ENCODE data around the gene FHOD3. TPM values are rescaled to one million over a fixed set of nuclear protein-coding genes. Genes with fewer than 3 reads are reported as not detected.

FHOD3 gene
- total RNA-seq, 2 donors from 2014 or later, result 2.8 to 3.1 TPM

DNA sequence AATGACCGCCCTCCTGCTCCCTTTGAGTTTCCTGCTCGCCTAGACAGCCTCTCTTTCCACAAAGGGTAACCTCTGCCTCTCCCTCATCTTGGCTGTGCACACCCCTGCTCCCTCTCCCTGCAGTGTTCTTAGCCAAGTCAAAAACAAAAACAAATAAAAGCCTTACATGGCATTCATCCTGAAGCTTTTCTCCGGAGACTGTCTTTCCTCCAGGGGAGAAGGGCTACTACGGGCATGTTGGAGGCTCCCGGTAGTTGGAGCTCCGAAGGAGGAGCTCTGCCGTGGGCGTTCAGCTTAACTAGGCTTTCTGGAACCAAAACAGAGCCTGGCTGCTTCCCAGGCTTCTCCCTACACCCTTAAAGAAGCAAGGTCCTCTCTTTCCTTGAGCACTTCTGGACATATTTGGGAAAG, 427.1 kb downstream of the FHOD3 start:
- H3K27ac Mint-ChIP-seq, result no peak overlapping the region
- TF ChIP-seq, protein P1, sequence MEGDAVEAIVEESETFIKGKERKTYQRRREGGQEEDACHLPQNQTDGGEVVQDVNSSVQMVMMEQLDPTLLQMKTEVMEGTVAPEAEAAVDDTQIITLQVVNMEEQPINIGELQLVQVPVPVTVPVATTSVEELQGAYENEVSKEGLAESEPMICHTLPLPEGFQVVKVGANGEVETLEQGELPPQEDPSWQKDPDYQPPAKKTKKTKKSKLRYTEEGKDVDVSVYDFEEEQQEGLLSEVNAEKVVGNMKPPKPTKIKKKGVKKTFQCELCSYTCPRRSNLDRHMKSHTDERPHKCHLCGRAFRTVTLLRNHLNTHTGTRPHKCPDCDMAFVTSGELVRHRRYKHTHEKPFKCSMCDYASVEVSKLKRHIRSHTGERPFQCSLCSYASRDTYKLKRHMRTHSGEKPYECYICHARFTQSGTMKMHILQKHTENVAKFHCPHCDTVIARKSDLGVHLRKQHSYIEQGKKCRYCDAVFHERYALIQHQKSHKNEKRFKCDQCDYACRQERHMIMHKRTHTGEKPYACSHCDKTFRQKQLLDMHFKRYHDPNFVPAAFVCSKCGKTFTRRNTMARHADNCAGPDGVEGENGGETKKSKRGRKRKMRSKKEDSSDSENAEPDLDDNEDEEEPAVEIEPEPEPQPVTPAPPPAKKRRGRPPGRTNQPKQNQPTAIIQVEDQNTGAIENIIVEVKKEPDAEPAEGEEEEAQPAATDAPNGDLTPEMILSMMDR (conservative IDR thresholded peaks at IDR 0.05), result no peak

DNA sequence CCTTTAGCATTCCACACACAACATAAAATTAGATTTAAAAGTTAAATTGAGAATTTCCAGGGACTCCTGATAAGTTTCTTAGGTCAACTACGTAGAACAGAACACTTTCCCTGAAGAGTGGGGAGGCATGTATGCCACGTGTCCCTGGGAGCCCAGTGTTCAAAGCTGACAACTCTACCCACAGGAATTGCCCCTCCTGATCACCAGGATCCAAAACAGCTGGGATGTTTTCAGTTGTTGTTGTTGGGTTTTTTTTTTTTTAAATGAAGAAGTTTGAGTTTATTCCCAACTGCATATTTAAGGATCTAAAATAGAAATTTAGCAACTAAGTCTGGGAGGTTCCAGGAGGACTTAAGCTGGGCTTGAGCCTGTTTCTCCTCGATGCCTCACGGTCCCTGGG, 430.8 kb downstream of the FHOD3 start:
- no peak overlapping the region for H3K27ac Mint-ChIP-seq
- DNase-seq, result no peak
- H3K4me3 ChIP-seq (ENCODE audit: low read length), result no peak overlapping the region
- peaks cover 6% of the 10 kb centered on the region for H3K27me3 Mint-ChIP-seq (ENCODE audit: insufficient read depth)
- H3K4me1 Mint-ChIP-seq, result no peaks in the 10 kb centered on the region
- H3K9me3 ChIP-seq (ENCODE audit: control insufficient read depth, low read length), result peaks cover 21% of the 10 kb centered on the region
- H3K4me3 Mint-ChIP-seq, result no peak overlapping the region
- no peaks in the 10 kb centered on the region for H3K4me1 ChIP-seq (ENCODE audit: control insufficient read depth, insufficient read depth, low read length)
- no peaks in the 10 kb centered on the region for H3K27me3 ChIP-seq (ENCODE audit: control insufficient read depth, insufficient read depth, low read length, poor library complexity, severe bottlenecking)
- TF ChIP-seq, protein P1 (conservative IDR thresholded peaks at IDR 0.05), result no peak
- no peaks in the 10 kb centered on the region for H3K36me3 ChIP-seq (ENCODE audit: control insufficient read depth, insufficient read depth, low read length)
- H3K9ac ChIP-seq (ENCODE audit: extremely low read depth, low read length, poor library complexity, severe bottlenecking), result no peak overlapping the region
- peaks cover 20% of the 10 kb centered on the region for H3K9me3 Mint-ChIP-seq
- peaks cover 4% of the 10 kb centered on the region for H3K36me3 Mint-ChIP-seq (ENCODE audit: low read depth)
- no peak overlapping the region for H3K27ac ChIP-seq (ENCODE audit: low read depth, low read length)
- 81 to 90% methylated on average over 3 to 4 of the region's 4 CpGs for WGBS, 2 experiments (ENCODE audit: insufficient coverage in 1 of 2, insufficient read length in 1 of 2)

More for the DNA sequence above, 427.1 kb downstream of the FHOD3 start:
- Mint-ChIP-seq H3K4me1 (no peaks in the 10 kb centered on the region), H3K9me3 (no peaks in the 10 kb centered on the region), H3K36me3 (ENCODE audit: low read depth) (no peaks in the 10 kb centered on the region), H3K4me3 (no peak overlapping the region), H3K27me3 (ENCODE audit: insufficient read depth) (peaks cover 4% of the 10 kb centered on the region)
- H3K27ac ChIP-seq (ENCODE audit: low read depth, low read length), result no peak overlapping the region
- H3K4me3 ChIP-seq (ENCODE audit: low read length), result no peak overlapping the region
- no peaks in the 10 kb centered on the region for H3K27me3 ChIP-seq (ENCODE audit: control insufficient read depth, insufficient read depth, low read length, poor library complexity, severe bottlenecking)
- no peaks in the 10 kb centered on the region for H3K4me1 ChIP-seq (ENCODE audit: control insufficient read depth, insufficient read depth, low read length)
- H3K9me3 ChIP-seq (ENCODE audit: control insufficient read depth, low read length), result no peaks in the 10 kb centered on the region
- WGBS, 2 experiments (ENCODE audit: insufficient coverage in 1 of 2, insufficient read length in 1 of 2), result 92 to 93% methylated on average over 8 of the region's 8 CpGs
- H3K36me3 ChIP-seq (ENCODE audit: control insufficient read depth, insufficient read depth, low read length), result no peaks in the 10 kb centered on the region
- no peak for DNase-seq
- H3K9ac ChIP-seq (ENCODE audit: extremely low read depth, low read length, poor library complexity, severe bottlenecking), result no peak overlapping the region

DNA sequence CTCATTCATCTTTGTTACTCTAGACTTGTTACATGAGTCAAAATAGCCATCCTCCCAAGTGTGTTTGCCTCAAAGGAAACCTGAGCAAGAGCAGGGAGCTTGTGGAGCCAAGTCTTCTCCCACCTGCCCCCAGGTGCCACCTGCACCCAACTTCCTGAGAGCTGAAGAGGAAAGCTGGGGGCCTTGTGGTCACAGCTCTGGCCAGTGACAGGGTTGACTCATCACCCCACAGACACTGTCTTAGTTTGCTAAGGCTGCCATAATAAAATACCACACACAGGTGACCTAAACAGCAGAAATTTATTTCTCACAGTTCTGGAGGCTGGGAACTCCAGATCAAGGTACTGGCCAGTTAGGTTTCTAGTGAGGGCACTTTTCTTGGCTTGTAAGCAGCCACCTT, 431.7 kb downstream of the FHOD3 start:
- Histone ChIP-seq H3K9ac (ENCODE audit: extremely low read depth, low read length, poor library complexity, severe bottlenecking) (no peak overlapping the region), H3K36me3 (ENCODE audit: control insufficient read depth, insufficient read depth, low read length) (no peaks in the 10 kb centered on the region), H3K4me1 (ENCODE audit: control insufficient read depth, insufficient read depth, low read length) (no peaks in the 10 kb centered on the region), H3K9me3 (ENCODE audit: control insufficient read depth, low read length) (peaks cover 22% of the 10 kb centered on the region), H3K27ac (ENCODE audit: low read depth, low read length) (no peak overlapping the region), H3K4me3 (ENCODE audit: low read length) (no peak overlapping the region), H3K27me3 (ENCODE audit: control insufficient read depth, insufficient read depth, low read length, poor library complexity, severe bottlenecking) (no peaks in the 10 kb centered on the region)
- Mint-ChIP-seq H3K4me3 (no peak overlapping the region), H3K27ac (no peak overlapping the region), H3K36me3 (ENCODE audit: low read depth) (peaks cover 4% of the 10 kb centered on the region), H3K9me3 (peaks cover 29% of the 10 kb centered on the region), H3K27me3 (ENCODE audit: insufficient read depth) (peaks cover 6% of the 10 kb centered on the region), H3K4me1 (no peaks in the 10 kb centered on the region)
- no peak for DNase-seq
- TF ChIP-seq, protein P1 (conservative IDR thresholded peaks at IDR 0.05), result no peak
